Sigmoid colon (tissue), 4 donors: Measurements from ENCODE around the gene BMERB1.

Experiments
- CTCF ChIP-seq, 4 experiments: fragments of 450-650 bp in 3 of 4; fragments of 200-600 bp in 1 of 4; IDR thresholded peaks; one replicate each; pipeline ENCODE4 v1.5.1; 2016 to 2019; ENCODE audit warnings: antibody characterized with exemption in 4 of 4, mild to moderate bottlenecking in 3 of 4, moderate library complexity in 2 of 4
- EP300 ChIP-seq, 4 donors: sonication (generic); formaldehyde crosslinking; IDR thresholded peaks; one replicate each; pipeline ENCODE4 v1.6.1; 2017; ENCODE audit warnings: antibody characterized with exemption in 4 of 4
- POLR2A ChIP-seq, 2 donors: fragments of 450-650 bp; IDR thresholded peaks; one replicate each; pipeline ENCODE4 v1.6.1; 2016; ENCODE audit warnings: antibody characterized with exemption in 2 of 2, mild to moderate bottlenecking in 2 of 2, moderate library complexity in 2 of 2
- POLR2AphosphoS5 ChIP-seq, 4 donors: sonication (generic); formaldehyde crosslinking; IDR thresholded peaks; one replicate each; pipeline ENCODE4 v1.6.1; 2017; ENCODE audit warnings: antibody characterized with exemption in 4 of 4

- TF ChIP-seq CTCF (IDR thresholded peaks at IDR 0.05) (no peak), POLR2A (IDR thresholded peaks at IDR 0.05) (no peak), POLR2AphosphoS5 (IDR thresholded peaks at IDR 0.05) (no peak), EP300 (IDR thresholded peaks at IDR 0.05) (no peak)
Observed at GRCh38 chr16:15605839-15606517, 171.6 kb downstream of the BMERB1 start.
